Peyer's patch (tissue), 4 donors: ENCODE results near the gene MIPOL1.

Source experiments
- CTCF ChIP-seq, 6 experiments: fragments of 450-650 bp in 4 of 6; fragments of 200-600 bp in 2 of 6; sonication (generic) in 1 of 6; IDR thresholded peaks; one replicate each; pipeline ENCODE4 v1.5.1; 2017 to 2019; ENCODE audit warnings: antibody characterized with exemption in 6 of 6, mild to moderate bottlenecking in 3 of 6, moderate library complexity in 1 of 6
- POLR2A ChIP-seq, 2 donors: fragments of 450-650 bp; IDR thresholded peaks; one replicate each; pipeline ENCODE4 v1.5.1; 2017; ENCODE audit warnings: antibody characterized with exemption in 2 of 2, mild to moderate bottlenecking in 2 of 2, moderate library complexity in 2 of 2

- TF ChIP-seq CTCF (IDR thresholded peaks at IDR 0.05): no peak
- no peak for TF ChIP-seq POLR2A (IDR thresholded peaks at IDR 0.05)
These were observed 361.6 kb downstream of the MIPOL1 start for GRCh38 chr14:37559386-37559785.
